PC-9 (cell line): Measurements from ENCODE around the gene ITSN1.

Source experiments
- CTCF ChIP-seq: fragments of 200-600 bp; sonication (generic); conservative IDR thresholded peaks from 2 replicates; pipeline ENCODE4 v1.6.1; 2017; ENCODE audit warnings: mixed run types, antibody characterized with exemption, mild to moderate bottlenecking, moderate library complexity
- EZH2 ChIP-seq: fragments of 200-600 bp; sonication (generic); IDR thresholded peaks from 2 replicates; pipeline ENCODE4 v1.8.0; 2017; ENCODE audit warnings: antibody characterized with exemption, low read depth

GRCh38 chr21:33883118-33883517 is 240.8 kb downstream of the ITSN1 start:
- TF ChIP-seq CTCF (no peak), EZH2 (no peak)
